ENCODE data around the gene PCCA. TPM values are rescaled to one million over a fixed set of nuclear protein-coding genes. Genes with fewer than 3 reads are reported as not detected.

Gene PCCA
- total and polyA plus RNA-seq, 5 experiments from 2014 or later = 8.9 to 14.5 (median 10.9) TPM

DNA sequence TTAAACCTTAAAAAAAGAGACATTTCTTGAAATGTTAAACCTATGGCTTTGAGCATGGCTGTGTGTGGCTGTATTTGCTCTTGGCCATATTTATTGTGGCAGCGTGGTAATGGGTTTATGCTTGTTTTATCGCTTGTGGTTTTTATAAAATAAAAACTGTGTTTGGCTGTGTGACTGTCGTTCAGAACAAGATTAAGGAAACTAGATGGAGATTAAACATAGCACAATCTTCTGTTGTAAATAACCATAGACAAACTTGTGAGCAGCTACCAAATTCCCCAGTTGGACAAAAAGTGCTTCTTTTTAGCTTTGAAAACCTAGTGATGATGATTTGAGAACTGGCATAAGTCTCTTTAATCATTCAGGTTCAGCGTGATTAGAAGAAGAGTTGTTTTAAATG lies 308.7 kb downstream of the PCCA start:
- H3K36me3 Mint-ChIP-seq = peaks cover 14 to 53% (median 23%) of the 10 kb centered on the region in 3 donors
- POLR2A ChIA-PET = no interaction called here

DNA sequence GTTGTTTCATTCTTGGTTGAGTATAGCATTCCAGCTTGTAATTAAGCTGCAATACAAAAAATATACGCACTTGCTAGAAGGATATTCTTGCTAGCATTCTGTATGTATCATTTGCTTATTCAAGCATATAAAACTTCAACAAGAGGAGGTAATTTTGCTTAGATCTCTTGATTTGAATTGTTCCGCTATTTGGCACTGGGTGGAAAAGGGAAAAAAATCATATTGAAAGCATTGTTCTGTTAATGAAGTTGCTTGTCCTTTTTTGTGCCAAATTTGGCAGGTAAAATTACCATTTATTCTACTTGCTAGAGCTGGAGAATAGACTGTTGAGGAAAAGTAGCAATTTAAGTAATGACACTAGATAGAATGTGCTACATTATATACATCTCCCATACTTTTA lies 309.5 kb downstream of the PCCA start:
- Mint-ChIP-seq H3K9me3 (peaks cover 12 to 32% (median 16%) of the 10 kb centered on the region in 9 donors), H3K27ac (no peak overlapping the region), H3K4me1 (peaks cover 0 to 14% (median 3%) of the 10 kb centered on the region in 4 donors), H3K4me3 (no peak overlapping the region), H3K36me3 (peaks cover 22 to 56% (median 30%) of the 10 kb centered on the region in 3 donors), H3K27me3 (no peaks in the 10 kb centered on the region)
- POLR2A ChIA-PET = no interaction called here
- no peak for ATAC-seq
- DNase-seq = no peak

More for the DNA sequence above, 308.7 kb downstream of the PCCA start:
- Mint-ChIP-seq H3K9me3 (peaks cover 5 to 25% (median 9%) of the 10 kb centered on the region in 9 donors), H3K27ac (no peak overlapping the region), H3K27me3 (no peaks in the 10 kb centered on the region), H3K4me3 (no peak overlapping the region), H3K4me1 (peaks cover 0 to 20% (median 7%) of the 10 kb centered on the region in 4 donors)
- ATAC-seq (no peak), DNase-seq (no peak)

GRCh38 chr13:100399455-100399854 lies 310.6 kb downstream of the PCCA start:
- H3K27ac Mint-ChIP-seq = no peak overlapping the region
- no peak overlapping the region for H3K4me3 Mint-ChIP-seq
- H3K4me1 Mint-ChIP-seq = peaks cover 0 to 3% (median 0%) of the 10 kb centered on the region in 4 donors
- DNase-seq (no peak), ATAC-seq (no peak)
- H3K36me3 Mint-ChIP-seq = peaks cover 31 to 63% (median 40%) of the 10 kb centered on the region in 3 donors
- POLR2A ChIA-PET = no interaction called here
- H3K27me3 Mint-ChIP-seq = no peaks in the 10 kb centered on the region
- peaks cover 14 to 43% (median 26%) of the 10 kb centered on the region in 9 donors for H3K9me3 Mint-ChIP-seq

DNA sequence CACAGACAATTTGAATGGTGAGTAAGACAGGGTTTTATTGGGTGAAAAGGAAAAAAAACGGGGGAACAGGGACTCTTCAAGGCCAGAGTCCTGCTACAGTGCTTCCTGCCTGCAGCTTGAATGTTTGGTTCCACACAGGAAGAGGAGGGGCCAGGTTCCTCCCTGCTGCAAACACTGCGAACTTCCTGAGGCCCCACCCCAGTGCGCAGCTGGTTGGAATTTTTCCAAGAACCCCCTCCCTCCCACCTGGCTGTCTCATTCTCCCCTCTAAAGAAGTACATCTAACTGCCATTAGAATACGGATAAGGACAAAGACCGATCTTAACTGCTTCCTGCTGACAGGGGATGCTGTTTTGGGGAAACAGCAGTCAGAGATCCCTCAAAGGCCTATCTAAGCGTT lies 314.8 kb downstream of the PCCA start:
- POLR2A ChIA-PET = no interaction called here

DNA sequence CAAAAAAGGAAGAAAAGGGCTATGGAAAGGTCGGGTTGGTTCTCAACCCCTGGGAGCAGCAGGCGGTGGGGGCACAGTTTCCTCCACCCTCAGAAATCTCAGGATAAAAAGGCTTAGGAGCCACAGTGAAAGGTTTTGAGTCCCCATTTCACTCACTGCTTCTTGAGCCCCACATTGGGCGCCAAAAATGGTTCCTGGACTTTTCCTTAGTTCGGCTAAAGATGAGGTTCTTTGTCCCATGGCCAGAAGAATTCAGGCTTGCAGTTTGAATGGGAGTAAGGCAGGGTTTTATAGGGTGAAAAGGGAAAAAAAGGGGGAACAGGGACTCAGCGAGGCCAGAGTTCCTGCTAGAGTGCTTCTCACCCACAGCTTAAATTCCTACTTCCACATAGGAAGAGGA lies 320.2 kb downstream of the PCCA start:
- H3K27me3 Mint-ChIP-seq = no peaks in the 10 kb centered on the region
- no peak overlapping the region for H3K4me3 Mint-ChIP-seq
- peaks cover 33 to 78% (median 41%) of the 10 kb centered on the region in 3 donors for H3K36me3 Mint-ChIP-seq
- ATAC-seq = no peak
- no peaks in the 10 kb centered on the region for H3K4me1 Mint-ChIP-seq
- DNase-seq = no peak
- POLR2A ChIA-PET = no interaction called here
- H3K9me3 Mint-ChIP-seq = peaks cover 9 to 88% (median 52%) of the 10 kb centered on the region in 9 donors
- no peak overlapping the region for H3K27ac Mint-ChIP-seq

More for the DNA sequence above, 314.8 kb downstream of the PCCA start:
- no peak for ATAC-seq
- no peaks in the 10 kb centered on the region for H3K27me3 Mint-ChIP-seq
- peaks cover 47 to 77% (median 52%) of the 10 kb centered on the region in 3 donors for H3K36me3 Mint-ChIP-seq
- H3K4me3 Mint-ChIP-seq = no peak overlapping the region
- H3K9me3 Mint-ChIP-seq = peaks cover 19 to 80% (median 43%) of the 10 kb centered on the region in 9 donors
- H3K27ac Mint-ChIP-seq = no peak overlapping the region
- H3K4me1 Mint-ChIP-seq = no peaks in the 10 kb centered on the region
- no peak for DNase-seq

- Mint-ChIP-seq H3K9me3 (peaks cover 0 to 16% (median 3%) of the 10 kb centered on the region in 9 donors), H3K27ac (no peak overlapping the region), H3K36me3 (peaks cover 24 to 49% (median 32%) of the 10 kb centered on the region in 3 donors), H3K4me1 (peaks cover 0 to 2% (median 0%) of the 10 kb centered on the region in 4 donors), H3K27me3 (no peaks in the 10 kb centered on the region), H3K4me3 (no peak overlapping the region)
- POLR2A ChIA-PET = no interaction called here
- ATAC-seq (no peak), DNase-seq (no peak)
These were observed 334.5 kb downstream of the PCCA start for GRCh38 chr13:100423375-100423774.

DNA sequence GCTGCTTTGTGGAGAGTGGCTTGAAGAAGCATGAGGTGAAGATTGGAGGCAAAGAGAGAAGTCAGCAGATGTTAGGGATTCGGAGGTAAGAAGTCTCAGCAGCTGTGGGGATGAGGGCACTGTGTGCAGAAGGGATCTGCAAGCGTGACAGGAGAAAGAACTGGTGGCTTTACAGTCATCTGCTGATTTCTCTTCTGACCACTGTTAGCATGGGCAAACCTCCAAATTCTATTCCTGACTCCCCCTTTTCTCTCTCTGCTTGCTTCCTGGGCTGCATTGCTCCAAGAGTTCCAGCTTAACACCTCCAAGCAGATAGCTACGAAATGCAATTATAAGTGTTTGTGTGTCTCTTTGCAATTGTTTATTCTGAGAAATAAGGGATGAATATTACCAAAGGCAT lies 340.1 kb downstream of the PCCA start:
- DNase-seq (no peak), ATAC-seq (no peak)
- H3K9me3 Mint-ChIP-seq = peaks cover 0 to 19% (median 6%) of the 10 kb centered on the region in 9 donors
- no peak overlapping the region for H3K4me3 Mint-ChIP-seq
- peaks cover 0 to 4% (median 0%) of the 10 kb centered on the region in 4 donors for H3K4me1 Mint-ChIP-seq
- H3K36me3 Mint-ChIP-seq = peaks cover 17 to 70% (median 58%) of the 10 kb centered on the region in 3 donors
- H3K27me3 Mint-ChIP-seq = no peaks in the 10 kb centered on the region
- H3K27ac Mint-ChIP-seq = no peak overlapping the region
- POLR2A ChIA-PET = no interaction called here

DNA sequence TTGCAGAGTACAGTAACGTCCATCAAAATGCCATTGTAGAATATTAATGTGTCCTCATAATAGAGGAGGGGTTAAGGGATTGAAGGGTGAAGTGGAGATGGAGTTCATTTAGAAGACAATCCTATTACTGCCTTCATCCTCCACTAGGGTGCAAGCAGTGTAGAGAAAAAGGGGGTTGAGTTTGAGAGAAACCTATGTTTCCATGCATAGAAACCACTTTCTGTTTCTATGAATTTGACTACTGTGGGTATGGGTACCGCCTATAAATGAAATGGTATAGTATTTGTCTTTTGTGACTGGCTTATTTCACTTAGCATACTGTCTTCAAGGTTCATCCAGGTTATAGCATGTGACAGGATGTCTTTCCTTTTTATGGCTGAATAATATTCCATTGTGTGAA lies 343.7 kb downstream of the PCCA start:
- H3K27ac Mint-ChIP-seq = no peak overlapping the region
- H3K9me3 Mint-ChIP-seq = peaks cover 0 to 19% (median 6%) of the 10 kb centered on the region in 9 donors
- no peak overlapping the region for H3K4me3 Mint-ChIP-seq
- H3K4me1 Mint-ChIP-seq = peaks cover 0 to 4% (median 0%) of the 10 kb centered on the region in 4 donors
- DNase-seq = no peak
- H3K36me3 Mint-ChIP-seq = peaks cover 17 to 66% (median 55%) of the 10 kb centered on the region in 3 donors
- H3K27me3 Mint-ChIP-seq = no peaks in the 10 kb centered on the region
- POLR2A ChIA-PET = no interaction called here
- no peak for ATAC-seq

GRCh38 chr13:100433475-100433874 lies 344.6 kb downstream of the PCCA start:
- Mint-ChIP-seq H3K36me3 (peaks cover 17 to 63% (median 53%) of the 10 kb centered on the region in 3 donors), H3K9me3 (peaks cover 0 to 19% (median 6%) of the 10 kb centered on the region in 9 donors)

DNA sequence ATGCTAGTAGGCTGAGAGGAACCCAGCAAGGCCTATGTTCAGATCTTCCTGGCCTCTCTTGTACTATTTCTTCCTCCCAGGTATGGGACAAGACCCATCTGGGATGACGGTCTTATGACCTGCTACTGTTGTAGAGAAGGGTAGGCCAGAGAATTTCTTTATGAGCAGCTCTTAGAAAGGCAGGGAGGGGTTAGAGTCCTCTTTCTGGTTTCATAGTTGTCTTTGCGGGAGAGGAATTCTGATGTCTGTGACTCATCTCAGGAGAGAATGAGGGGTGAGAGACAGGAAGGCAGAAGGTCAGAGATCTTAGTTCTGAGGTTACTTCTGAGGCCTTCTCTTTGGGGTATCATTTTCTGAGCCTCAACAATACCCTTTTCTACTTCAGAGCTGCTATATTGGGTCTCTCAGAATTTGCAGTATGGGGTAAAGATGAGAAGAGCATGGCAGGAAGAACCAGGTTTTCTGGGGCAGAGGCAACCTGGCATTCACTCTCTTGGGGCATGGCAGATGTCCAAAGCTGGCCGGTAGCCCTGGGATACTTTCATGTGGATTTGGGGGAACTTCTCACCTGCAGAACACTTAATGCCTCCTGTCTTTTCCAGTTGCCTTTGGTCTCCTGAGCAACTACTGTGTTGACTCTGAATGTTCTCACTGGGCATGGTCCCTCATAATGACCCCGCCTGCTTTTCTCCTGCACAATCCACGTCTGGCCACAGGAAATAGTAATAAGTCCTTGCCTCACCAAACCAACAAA lies 345.3 kb downstream of the PCCA start:
- H3K4me1 Mint-ChIP-seq = peaks cover 0 to 4% (median 0%) of the 10 kb centered on the region in 4 donors
- no peak for ATAC-seq
- H3K36me3 Mint-ChIP-seq = peaks cover 17 to 56% (median 46%) of the 10 kb centered on the region in 3 donors
- H3K27me3 Mint-ChIP-seq = no peaks in the 10 kb centered on the region
- no peak for DNase-seq
- POLR2A ChIA-PET = no interaction called here
- no peak overlapping the region for H3K27ac Mint-ChIP-seq
- peaks cover 0 to 19% (median 6%) of the 10 kb centered on the region in 9 donors for H3K9me3 Mint-ChIP-seq
- H3K4me3 Mint-ChIP-seq = no peak overlapping the region

More at GRCh38 chr13:100433475-100433874, 344.6 kb downstream of the PCCA start:
- no peak for DNase-seq
- H3K4me3 Mint-ChIP-seq = no peak overlapping the region
- H3K4me1 Mint-ChIP-seq = peaks cover 0 to 4% (median 0%) of the 10 kb centered on the region in 4 donors
- H3K27ac Mint-ChIP-seq = no peak overlapping the region
- H3K27me3 Mint-ChIP-seq = no peaks in the 10 kb centered on the region
- POLR2A ChIA-PET = no interaction called here
- no peak for ATAC-seq

DNA sequence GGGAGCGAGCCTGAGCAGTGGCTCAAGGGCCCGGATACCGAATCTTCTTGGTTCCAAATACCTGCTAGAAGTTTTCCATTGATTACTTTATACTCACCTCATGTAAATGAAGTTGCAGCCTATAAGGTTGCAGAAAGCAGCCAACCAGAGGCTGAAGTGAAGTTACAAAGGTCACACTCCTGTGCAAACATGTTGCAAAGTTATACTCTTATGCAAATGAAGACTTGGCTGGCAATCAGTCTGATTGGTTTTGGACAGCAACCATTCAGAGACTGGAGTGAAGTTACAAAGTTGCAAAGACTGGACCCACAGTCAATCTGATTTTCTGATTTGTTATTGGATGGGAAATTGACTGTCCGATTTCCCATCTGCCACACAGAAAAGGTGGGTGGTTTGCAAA lies 347.2 kb downstream of the PCCA start:
- H3K36me3 Mint-ChIP-seq = peaks cover 11 to 43% (median 35%) of the 10 kb centered on the region in 3 donors
- H3K27me3 Mint-ChIP-seq = no peaks in the 10 kb centered on the region
- DNase-seq = no peak

DNA sequence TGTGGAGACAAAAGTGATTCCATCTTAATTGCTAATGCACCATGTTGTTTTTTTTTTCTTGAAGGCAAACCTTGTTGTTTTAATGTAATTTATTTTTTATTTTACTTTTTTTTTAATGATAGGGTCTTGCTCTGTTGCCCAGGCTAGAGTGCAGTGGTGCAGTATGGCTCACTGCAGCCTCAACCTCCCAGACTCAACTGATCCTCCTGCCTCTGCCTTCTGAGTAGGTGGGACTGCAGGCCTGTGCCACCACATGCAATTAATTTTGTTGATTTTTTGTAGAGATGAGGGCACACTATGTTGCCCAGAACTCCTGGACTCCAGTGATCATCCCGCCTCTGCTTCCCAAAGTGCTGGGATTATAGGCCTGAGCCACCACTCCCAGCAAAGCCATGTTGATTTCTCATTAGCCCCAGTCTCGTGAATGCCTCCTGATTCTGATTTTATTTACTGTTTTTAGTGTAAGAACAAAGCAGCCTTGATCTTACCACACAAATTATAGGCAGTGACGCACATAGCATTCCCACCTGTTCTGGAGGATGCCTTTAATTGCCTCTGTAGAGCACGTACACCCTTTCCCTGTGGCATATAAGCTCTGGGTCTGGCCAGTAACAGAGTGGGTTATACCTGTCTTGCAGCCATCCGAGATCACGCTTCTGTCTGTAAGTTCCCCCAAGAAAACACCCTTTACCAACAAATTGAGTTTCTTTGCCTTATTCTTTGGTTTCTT lies 349.3 kb downstream of the PCCA start:
- Mint-ChIP-seq H3K9me3 (peaks cover 0 to 4% (median 0%) of the 10 kb centered on the region in 9 donors), H3K4me3 (no peak overlapping the region), H3K36me3 (peaks cover 2 to 27% (median 25%) of the 10 kb centered on the region in 3 donors), H3K4me1 (peaks cover 0 to 2% (median 1%) of the 10 kb centered on the region in 4 donors), H3K27ac (no peak overlapping the region), H3K27me3 (no peaks in the 10 kb centered on the region)
- DNase-seq (no peak), ATAC-seq (no peak)
- POLR2A ChIA-PET = no interaction called here

More for the DNA sequence above, 347.2 kb downstream of the PCCA start:
- Mint-ChIP-seq H3K4me3 (no peak overlapping the region), H3K4me1 (no peaks in the 10 kb centered on the region), H3K9me3 (peaks cover 0 to 17% (median 6%) of the 10 kb centered on the region in 9 donors), H3K27ac (no peak overlapping the region)
- POLR2A ChIA-PET = no interaction called here
- no peak for ATAC-seq

Data from naive thymus-derived CD8-positive, alpha-beta T cell (primary cell).